ENCODE results near the gene SLC12A8. TPM values are rescaled to one million over a fixed set of nuclear protein-coding genes. Genes with fewer than 3 reads are reported as not detected.

The SLC12A8 gene
- total and polyA plus RNA-seq, 2 experiments from 2014 or later: 3.1 to 3.4 TPM

DNA sequence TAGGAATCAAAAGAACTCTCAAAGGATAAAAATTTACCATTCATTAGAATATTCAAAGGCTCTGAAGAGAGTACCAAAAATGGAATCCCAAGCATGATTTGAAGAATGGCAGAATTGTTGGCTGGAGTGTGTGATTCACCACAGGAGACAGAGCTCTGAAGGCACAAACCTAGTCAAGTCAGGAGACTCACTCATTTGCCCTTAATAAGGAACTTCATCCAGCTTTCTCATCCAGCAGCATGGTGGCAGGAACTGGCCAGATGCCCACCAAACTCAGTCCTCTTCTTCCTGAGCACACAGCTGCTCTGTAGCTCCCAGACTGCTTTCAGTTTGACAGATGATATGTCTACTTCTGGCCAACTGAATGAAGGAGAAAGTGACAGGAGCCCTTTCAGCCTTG, 140.2 kb downstream of the SLC12A8 start:
- Histone ChIP-seq H3K4me1 (ENCODE audit: low read depth) (peaks cover 12% of the 10 kb centered on the region), H3K36me3 (no peaks in the 10 kb centered on the region), H3K27ac (no peak overlapping the region), H3K4me3 (no peak overlapping the region), H3K27me3 (no peaks in the 10 kb centered on the region), H3K9me3 (ENCODE audit: low read depth) (no peaks in the 10 kb centered on the region)
- no peak for TF ChIP-seq CTCF (IDR thresholded peaks at IDR 0.05; ENCODE audit: low read depth, low read length)
- DNase-seq (ENCODE audit: low read depth in 1 of 2, low spot score in 1 of 2): peak in 1 of 2 donors; percentile 41

GRCh38 chr3:125069968-125070745, 142.4 kb downstream of the SLC12A8 start:
- Histone ChIP-seq H3K9me3 (ENCODE audit: low read depth) (no peaks in the 10 kb centered on the region), H3K36me3 (no peaks in the 10 kb centered on the region), H3K27me3 (no peaks in the 10 kb centered on the region), H3K27ac (no peak overlapping the region), H3K4me1 (ENCODE audit: low read depth) (peaks cover 8% of the 10 kb centered on the region), H3K4me3 (no peak overlapping the region)
- TF ChIP-seq CTCF (IDR thresholded peaks at IDR 0.05; ENCODE audit: low read depth, low read length): no peak
- DNase-seq (ENCODE audit: low read depth in 1 of 2, low spot score in 1 of 2): no peak

DNA sequence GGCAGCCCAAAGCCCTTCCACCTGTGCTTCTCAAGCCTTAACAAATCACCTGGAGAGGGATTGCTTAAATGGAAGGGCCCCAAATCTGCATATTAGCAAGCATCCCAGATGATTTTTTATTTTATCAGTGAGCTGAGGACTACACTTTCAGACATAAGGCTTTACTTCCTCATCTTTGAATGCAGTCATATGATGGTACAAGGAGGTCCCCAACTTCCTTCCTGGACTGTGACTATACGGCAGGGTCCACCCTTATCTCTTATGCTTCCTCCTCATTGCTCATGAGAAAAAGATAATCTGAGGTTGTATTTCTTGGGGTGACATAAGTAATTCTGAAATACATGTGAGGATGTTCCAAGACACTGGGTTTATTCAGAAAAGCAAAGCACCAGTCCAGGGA, 143.1 kb downstream of the SLC12A8 start:
- Histone ChIP-seq H3K4me1 (ENCODE audit: low read depth) (peaks cover 7% of the 10 kb centered on the region), H3K4me3 (no peak overlapping the region), H3K27me3 (no peaks in the 10 kb centered on the region), H3K27ac (no peak overlapping the region), H3K9me3 (ENCODE audit: low read depth) (no peaks in the 10 kb centered on the region), H3K36me3 (no peaks in the 10 kb centered on the region)
- no peak for DNase-seq (ENCODE audit: low read depth in 1 of 2, low spot score in 1 of 2)
- no peak for TF ChIP-seq CTCF (IDR thresholded peaks at IDR 0.05; ENCODE audit: low read depth, low read length)

DNA sequence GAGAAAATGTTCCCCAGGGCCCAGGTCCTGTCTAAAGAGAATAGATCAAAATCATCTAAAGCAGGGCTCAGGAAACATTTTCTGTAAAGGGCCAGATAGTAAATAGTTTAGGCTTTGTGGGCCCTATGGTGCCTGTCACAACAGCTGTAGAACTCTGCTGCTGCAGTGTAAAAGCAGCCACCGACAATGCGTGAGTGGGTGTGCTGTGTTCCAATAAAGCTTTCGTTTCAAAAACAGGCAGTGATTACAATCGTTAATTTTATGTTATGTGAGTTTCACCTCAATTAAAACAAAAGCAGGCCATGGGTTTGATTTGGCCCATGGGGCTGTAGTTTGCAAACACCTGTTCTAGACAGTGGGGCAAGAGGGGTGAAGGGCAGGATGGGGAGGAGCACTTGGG, 144.3 kb downstream of the SLC12A8 start:
- Histone ChIP-seq H3K27me3 (no peaks in the 10 kb centered on the region), H3K4me1 (ENCODE audit: low read depth) (peaks cover 13% of the 10 kb centered on the region), H3K27ac (peak overlapping the region; percentile 91), H3K36me3 (no peaks in the 10 kb centered on the region), H3K9me3 (ENCODE audit: low read depth) (no peaks in the 10 kb centered on the region), H3K4me3 (no peak overlapping the region)
- DNase-seq (ENCODE audit: low read depth in 1 of 2, low spot score in 1 of 2): no peak
- TF ChIP-seq CTCF (IDR thresholded peaks at IDR 0.05; ENCODE audit: low read depth, low read length): no peak

DNA sequence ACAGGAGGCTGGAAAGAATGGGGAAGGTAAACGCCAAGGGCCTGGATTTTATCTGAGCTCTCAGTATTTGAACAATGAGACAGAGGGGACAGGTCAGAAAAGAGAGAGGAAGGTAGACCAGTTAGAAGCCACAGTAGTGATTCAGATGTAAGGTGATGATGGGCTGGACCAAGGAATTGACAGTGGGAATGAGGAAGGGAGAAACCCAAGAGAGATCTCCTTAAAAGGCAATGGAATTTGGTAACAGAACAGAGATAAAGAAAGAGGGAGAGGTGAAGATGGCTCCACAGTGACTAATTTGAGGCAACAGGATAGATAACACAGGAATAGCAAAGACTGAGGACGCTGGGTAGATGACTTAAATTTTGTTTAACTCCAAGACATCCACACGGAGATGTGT, 145.3 kb downstream of the SLC12A8 start:
- Histone ChIP-seq H3K27me3 (no peaks in the 10 kb centered on the region), H3K4me1 (ENCODE audit: low read depth) (peaks cover 23% of the 10 kb centered on the region), H3K4me3 (no peak overlapping the region), H3K36me3 (no peaks in the 10 kb centered on the region), H3K27ac (peak overlapping the region; percentile 91), H3K9me3 (ENCODE audit: low read depth) (no peaks in the 10 kb centered on the region)
- no peak for TF ChIP-seq CTCF (IDR thresholded peaks at IDR 0.05; ENCODE audit: low read depth, low read length)
- DNase-seq (ENCODE audit: low read depth in 1 of 2, low spot score in 1 of 2): peak in 1 of 2 donors; percentile 72

Measured in cardiac muscle cell (in vitro differentiated cells and primary cell).